Measurements from ENCODE around the gene AGXT2. TPM values are rescaled to one million over a fixed set of nuclear protein-coding genes. Genes with fewer than 3 reads are reported as not detected.

AGXT2 gene
- total RNA-seq, 2 donors from 2014 or later = not detected

DNA sequence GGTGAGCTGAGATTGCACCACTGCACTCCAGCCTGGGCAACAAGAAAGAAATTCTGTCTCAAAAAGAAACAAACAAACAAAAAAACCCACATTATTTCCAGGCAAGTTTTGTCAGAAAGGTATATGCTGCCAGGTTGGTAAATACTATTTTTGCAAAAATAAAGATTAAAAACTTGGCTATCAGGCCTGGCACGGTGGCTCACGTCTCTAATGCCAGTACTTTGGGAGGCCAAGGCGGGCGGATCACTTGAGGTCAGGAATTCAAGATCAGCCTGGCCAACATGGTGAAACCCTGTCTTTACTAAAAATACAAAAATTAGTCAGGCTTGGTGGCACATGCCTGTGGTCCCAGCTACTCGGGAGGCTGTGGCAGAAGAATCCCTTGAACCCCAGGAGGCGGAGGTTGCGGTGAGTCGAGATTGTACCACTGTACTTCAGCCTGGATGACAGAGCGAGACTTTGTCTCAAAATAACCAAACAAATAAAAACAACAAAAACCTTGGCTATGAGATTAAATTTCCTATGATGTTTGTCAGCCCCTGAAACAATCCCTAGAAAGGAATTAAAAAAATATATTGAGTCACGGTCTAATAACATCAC lies 22.7 kb downstream of the AGXT2 start:
- intact Hi-C loops (cut with DNase I) = no loop called here
- no peak for DNase-seq (ENCODE audit: low spot score)

DNA sequence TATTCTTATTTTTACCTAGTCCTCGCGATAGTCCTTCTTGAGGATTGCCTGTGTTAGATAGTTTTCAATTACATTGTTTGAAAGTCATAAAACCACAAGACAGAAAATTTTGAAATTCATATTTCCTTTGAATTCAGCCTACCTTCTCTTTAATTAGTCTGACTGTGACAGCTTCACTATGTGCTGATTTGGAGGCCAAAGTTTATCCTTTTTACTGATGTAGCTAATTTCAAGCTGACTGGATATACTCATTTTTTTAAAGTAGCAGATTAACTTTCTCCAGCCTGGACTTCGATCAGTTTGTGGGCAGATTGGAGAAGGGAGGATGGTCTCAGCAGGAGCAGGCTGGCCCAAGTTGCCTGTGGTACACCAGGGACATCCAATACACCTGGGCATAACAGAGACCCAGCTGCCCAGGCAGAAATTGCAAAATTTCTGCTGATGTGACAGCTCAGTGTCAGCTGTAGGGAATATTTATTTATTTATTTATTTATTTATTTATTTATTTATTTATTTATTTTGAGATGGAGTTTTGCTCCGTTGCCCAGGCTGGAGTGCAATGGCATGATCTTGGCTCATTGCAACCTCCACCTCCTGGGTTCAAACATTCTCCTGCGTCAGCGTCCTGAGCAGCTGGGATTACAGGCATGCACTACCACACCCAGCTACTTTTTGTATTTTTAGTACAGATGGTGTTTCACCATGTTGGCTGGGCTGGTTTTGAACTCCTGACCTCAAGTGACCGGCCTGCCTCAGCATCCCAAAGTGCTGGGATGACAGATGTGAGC lies 24.2 kb downstream of the AGXT2 start:
- no peak for DNase-seq (ENCODE audit: low spot score)
- intact Hi-C loops (cut with DNase I) = no loop called here

DNA sequence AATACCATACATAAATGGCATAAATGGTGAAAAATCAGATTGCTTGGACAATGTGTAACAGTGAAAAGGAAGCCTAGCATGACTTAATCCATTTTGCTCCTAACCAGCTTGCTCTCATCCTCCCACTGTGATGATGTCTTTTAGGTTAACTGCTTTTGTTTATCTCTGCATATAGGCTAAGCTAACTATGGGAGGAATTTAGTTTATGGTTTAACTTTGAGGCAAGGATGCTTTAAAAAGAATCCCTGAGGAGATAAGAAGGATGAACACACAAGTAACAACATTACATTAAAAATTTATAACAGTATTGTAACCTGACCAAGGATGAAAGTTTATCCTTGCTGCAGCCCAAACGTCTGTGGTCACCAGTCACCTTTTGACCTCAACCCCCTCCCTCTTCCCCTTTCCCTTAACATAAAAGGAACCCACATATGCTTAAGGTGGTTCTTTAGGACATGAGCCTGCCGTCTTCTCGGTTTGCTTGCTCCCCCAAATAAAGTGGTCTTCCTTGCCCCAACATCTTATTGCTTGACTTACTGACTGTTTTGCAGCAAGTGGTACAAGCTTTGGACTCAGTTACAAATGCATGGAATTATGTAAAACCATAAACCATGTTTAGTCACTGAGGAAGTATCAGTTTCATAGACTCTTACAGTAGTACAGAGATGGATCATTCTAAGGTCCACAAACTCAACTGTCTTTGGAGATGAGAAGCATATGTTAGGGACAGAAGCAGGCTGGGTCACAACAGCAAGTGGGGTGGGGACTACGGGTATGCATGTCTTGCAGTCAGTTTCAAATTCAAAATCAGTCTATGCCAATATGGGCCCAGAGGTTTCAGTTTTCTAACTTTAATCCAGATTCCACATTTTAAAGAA lies 31.3 kb downstream of the AGXT2 start:
- intact Hi-C loops (cut with DNase I) = loop anchor here in 1 of 2 donors (10.0 kb wide), 1 partner anchor 1822 kb away; no protein-coding TSS in a partner anchor
- no peak for DNase-seq (ENCODE audit: low spot score)

DNA sequence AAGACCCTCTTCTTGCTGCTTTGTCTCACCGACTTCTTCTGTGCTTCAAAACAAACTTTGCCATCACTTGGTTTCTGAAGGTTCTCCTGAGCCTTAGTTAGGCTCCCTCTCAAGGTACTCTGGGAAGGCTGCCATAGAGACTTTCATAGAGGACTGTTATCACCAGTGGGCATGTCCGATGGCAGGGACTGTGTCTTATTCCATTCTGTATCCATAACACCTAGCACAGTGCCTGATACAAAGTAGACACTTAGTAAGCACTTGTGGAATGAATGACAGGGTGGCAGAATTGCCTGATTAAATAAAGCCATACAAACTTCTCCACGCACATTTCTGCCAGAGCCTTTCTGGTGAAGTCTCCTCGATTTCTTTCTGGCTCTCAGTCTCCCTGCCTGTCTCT lies 32.7 kb downstream of the AGXT2 start:
- intact Hi-C loops (cut with DNase I) = loop anchor here in 1 of 2 donors (10.0 kb wide), 1 partner anchor 1820 kb away; no protein-coding TSS in a partner anchor
- no peak for DNase-seq (ENCODE audit: low spot score)

DNA sequence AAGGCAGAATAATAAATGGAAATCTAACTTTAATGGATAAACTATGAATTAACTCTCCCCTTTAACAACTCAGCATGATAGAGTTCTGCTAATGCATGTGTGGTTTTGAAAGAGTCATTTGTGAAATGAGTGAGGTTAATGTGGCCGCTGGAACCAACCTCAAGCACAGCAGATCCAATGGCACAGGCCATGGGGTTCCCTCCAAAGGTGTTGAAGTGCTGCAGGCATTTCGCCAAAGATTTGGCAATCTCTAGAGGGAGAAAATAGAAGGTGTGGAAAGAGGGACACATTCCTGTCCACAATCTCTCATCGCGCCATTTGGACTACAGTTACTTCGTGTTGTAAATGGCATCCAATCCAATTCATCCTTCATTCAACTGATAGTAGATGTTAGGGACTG lies 35.0 kb downstream of the AGXT2 start:
- intact Hi-C loops (cut with DNase I) = loop anchor here in 1 of 2 donors (10.0 kb wide), 1 partner anchor 1818 kb away; no protein-coding TSS in a partner anchor

DNA sequence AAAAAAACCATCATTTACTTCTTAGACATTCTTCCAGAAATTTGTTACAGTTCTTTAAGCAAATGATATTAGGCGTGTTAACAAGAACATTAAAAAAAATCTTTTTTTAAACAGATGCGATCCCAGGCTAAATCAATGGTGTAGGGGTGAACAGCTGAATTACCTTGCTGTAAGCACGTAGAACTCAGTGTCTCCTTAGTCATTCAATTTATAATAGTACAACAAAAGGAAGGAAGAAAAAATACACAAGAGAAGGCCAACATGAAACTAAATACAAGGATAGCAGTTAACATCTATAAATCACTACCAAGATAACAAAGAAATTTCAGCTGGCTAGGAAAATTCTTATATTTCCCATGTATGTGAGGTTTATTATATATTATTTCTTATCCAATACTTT lies 35.4 kb downstream of the AGXT2 start:
- DNase-seq (ENCODE audit: low spot score) = no peak

More for the DNA sequence above, 35.0 kb downstream of the AGXT2 start:
- no peak for DNase-seq (ENCODE audit: low spot score)

DNA sequence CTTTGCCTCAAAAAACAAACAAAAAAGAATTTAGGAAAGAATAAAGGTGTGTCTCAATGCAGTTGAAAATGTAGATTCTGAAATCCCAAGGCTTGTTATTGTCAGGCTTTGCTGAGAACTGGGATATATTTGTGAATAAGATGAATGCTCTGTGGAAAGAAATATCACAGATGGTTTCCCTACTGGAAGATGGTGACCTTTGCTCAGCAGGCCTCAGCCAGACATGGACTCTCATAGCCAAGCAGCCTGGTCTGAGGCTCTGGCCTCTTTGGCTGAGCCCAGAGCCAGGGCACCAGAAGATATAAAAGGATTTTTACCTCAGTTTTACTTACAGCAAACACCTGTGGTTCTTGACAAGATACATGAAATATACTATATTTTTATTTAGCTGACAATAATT lies 37.1 kb downstream of the AGXT2 start:
- DNase-seq (ENCODE audit: low spot score) = no peak
- intact Hi-C loops (cut with DNase I) = loop anchor here in 1 of 2 donors (10.0 kb wide), 1 partner anchor 1816 kb away; no protein-coding TSS in a partner anchor

More for the DNA sequence above, 35.4 kb downstream of the AGXT2 start:
- intact Hi-C loops (cut with DNase I) = loop anchor here in 1 of 2 donors (10.0 kb wide), 1 partner anchor 1818 kb away; no protein-coding TSS in a partner anchor

DNA sequence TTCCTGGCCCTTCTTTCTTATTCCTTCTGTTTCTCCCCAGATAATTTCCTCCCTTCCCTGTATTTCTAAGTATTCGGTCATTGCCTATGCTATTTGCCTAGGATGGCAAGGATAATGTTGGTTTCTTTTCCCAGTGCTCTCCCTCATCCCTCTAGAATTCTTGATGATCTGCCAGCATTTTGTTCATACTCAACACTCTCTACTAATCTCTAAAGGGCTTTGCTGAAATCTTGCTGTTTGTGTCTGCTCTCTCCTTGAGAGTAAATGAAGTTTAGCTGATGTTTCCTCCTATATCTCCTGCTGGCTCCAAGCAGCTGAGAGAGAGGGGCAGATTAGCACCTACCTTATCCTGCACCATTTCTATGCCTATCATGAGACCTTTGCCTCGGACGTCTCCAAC lies 38.1 kb downstream of the AGXT2 start:
- DNase-seq (ENCODE audit: low spot score) = no peak
- intact Hi-C loops (cut with DNase I) = loop anchor here in 1 of 2 donors (10.0 kb wide), 1 partner anchor 1815 kb away; no protein-coding TSS in a partner anchor

DNA sequence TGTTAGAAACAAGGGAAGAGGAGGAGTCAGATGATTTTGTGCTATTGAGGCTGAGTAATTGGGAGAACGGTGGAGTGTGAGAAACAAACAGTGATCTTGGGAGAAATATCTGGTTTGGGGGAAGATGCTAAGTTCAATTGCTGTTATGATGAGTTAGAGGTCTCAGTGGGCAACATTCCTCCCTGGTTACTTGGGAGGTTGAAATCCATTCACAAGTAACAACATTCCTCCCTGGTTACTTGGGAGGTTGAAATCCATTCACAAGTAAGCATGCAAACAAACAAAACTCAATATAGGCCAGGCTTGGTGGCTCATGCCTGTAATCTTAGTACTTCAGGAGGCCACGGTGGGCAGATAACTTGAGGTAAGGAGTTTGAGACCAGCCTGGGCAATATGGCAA lies 38.7 kb downstream of the AGXT2 start:
- no peak for DNase-seq (ENCODE audit: low spot score)
- intact Hi-C loops (cut with DNase I) = no loop called here

DNA sequence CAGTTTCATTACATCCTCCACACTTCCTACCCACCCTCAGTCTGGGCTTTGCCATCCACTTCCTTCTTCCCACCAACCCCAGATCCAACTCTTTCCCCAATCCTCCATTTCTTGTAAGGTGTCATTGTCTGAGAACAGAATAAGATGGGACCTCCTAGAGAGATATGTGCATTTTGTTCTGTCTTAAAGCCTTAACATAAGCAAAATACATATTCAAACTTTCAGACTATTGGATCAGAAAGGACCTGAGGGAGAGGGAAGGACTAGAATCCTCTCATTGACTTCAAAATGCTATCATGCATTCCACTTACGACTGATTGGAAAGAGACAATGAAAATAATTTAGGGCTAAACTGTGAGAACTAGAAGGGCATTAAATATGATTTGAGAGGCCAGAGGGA lies 43.0 kb downstream of the AGXT2 start:
- intact Hi-C loops (cut with DNase I) = no loop called here
- DNase-seq (ENCODE audit: low spot score) = no peak

DNA sequence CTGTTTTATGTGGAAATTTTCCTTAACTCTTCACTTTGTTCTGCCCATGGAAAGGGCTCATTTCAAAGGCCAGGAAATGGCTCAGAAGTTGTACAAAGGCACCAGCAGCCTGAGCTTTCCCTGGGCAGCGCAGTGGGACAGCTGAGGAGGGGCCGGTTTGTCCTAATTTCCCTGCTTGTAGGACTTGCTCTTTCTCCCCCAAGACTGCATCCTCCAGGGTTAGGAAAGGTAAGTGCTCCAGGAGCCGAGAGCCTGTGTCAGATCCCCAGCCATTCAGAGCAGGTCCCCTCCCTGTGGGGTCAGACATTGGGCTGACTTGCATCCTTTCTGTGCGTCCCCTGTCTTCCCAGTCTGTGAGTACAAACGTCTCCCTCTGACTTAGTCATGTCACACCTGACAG lies 43.5 kb downstream of the AGXT2 start:
- no peak for DNase-seq (ENCODE audit: low spot score)
- intact Hi-C loops (cut with DNase I) = no loop called here

DNA sequence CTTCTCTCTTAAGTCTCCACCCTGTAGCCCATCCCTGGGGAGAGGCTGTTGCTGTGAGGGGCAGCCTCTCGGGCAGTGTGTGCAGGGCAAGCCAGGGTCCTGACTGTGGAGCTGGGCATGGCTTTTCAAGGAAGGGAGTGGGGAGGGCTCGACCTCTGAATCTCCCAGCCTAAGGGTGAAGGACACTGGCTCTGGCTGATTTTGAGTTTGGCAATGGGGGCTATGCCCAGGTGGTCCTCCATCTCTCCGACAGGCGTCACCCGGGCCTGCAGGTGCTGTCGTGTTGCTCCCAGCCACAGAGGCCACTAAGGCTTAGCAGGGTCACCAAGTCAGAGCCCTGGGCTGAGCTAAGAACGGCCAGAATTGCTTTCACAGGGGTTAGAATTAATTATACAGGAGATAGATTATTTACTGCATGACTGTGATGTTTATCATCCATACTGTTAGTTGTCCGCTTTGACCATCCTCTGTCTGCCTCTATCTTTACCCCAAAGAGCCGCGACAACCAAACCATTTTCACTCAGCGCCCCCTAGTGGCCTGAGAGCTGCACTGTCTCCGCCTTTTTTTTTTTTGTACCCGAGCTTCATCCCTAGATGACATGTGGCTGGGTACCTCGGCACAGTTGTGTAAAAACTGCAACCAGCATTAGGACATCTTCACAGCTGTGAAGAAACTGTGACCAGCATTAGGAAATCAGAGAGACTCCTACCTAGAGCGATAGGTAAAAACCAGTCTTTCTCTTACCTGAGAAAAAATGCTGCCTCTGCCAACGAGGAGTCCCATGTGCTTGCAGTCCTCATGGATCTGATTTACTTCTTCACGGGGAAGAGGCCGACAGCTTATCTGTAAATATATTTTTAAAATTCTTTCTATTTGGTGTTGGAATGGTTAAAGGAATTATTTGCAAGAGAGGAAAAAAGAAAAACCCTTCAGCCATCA lies 44.5 kb downstream of the AGXT2 start:
- intact Hi-C loops (cut with DNase I) = no loop called here
- no peak for DNase-seq (ENCODE audit: low spot score)

DNA sequence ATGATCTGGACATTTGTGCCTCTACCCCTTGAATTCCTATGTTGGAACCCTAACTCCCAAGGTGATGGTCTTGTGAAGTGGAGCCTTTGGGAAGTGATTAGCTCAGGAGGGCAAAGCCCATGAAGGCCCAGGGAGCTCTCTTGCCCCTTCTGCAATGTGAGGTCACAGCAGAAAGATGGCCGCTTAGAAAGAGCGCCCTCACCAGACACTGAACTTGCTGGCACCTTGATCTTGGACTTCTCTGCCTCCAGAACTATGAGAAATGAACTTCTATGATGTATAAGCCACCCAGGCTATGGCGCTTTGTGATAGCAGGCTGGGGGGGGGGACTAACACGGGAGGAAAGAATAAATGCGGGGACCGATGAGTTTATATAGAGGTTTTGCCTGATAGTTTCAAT lies 45.3 kb downstream of the AGXT2 start:
- intact Hi-C loops (cut with DNase I) = no loop called here
- DNase-seq (ENCODE audit: low spot score) = no peak

DNA sequence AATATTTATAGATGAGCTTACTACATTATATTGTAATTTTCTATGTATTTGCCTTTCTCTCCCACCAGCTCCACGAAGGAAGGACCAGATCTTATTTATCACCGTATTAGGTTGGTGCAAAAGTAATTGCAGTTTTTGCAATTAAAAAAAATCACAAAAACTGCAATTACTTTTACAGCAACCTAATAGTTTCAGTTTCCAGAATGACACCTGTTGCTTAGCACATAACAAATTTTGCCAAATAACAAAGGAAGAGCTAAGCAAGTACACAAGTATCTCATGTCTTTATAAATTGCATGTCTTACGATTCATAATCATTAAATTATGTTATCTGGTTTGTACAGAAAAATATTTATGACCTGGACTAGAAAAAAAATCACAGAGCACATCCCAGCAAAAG lies 45.9 kb downstream of the AGXT2 start:
- intact Hi-C loops (cut with DNase I) = no loop called here
- DNase-seq (ENCODE audit: low spot score) = no peak

DNA sequence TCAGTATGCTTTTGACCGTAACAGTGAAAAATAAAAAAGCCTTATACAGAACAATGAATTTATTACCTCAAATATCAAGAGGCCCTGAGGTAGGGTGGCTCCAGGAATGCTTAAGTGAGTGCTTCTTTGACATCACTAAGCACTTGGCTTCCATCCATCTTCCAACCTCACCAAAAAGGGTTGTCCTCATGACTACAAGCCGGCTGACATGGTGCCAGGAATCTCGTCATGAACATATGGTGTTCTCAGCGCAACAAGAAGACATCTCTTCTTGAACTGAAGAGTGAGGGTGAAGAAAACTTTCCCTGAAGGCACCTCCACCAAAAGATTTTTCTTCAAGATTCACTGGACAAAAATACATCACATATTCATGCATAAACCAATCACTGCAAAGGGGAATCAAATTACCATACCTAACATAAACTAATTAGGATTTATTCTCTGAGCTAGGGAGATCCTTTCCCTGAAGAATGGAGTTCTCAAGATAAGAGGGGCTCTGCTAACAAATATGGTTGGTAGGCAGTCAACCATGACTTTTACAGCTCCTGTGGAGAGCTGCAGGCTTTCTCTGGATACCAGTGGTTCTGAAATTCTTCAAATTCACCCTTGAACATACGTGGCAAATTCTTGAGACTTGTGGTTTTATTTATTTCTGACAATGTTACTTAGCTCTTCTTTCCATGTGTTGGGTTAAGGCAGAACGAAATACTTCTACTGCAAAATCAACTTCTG lies 49.5 kb downstream of the AGXT2 start:
- DNase-seq (ENCODE audit: low spot score) = no peak
- intact Hi-C loops (cut with DNase I) = no loop called here

DNA sequence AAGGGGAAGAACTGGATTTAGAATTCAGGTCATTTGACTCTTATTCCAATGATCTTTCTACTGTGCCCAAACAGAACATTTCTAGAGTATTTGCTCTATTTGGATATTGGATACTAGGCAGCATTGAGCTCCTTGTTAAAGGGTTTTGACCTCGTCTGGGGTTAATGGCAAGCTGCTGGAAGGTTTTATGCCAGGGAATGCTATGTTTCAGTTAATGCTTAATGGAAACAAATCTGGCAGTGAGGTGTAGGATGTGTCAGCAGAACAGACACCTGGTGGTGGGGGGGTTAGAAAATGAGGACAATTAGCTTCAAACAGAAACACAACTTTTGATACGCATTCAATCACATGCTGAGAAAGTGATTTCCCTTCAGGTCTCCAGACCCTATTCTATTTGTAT lies 51.5 kb downstream of the AGXT2 start:
- DNase-seq (ENCODE audit: low spot score) = no peak
- intact Hi-C loops (cut with DNase I) = no loop called here

DNA sequence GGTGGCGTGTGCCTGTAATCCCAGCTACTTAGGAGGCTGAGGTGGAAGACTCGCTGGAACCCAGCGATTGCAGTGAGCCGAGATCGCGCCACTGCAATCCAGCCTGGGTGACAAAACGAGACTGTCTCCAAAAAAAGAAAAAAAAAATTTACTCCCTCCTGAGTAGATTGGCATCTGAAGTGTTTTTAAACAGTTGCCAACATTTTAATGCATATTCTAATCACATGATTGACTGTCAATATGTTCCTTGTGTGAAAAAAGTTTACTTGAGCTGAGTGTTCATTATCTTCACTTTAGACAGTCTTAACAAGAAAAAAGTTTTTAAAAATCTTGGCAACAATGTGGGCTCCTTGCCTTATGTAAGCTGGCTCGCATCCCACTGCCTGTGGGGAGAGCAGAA lies 53.8 kb downstream of the AGXT2 start:
- intact Hi-C loops (cut with DNase I) = no loop called here
- no peak for DNase-seq (ENCODE audit: low spot score)

Data from posterior vena cava (tissue), 2 donors.